Lung microvascular endothelial cell (primary cell): ENCODE measurements around the gene PYY. TPM values are rescaled to one million over a fixed set of nuclear protein-coding genes. Genes with fewer than 3 reads are reported as not detected.
A peak's percentile ranks its signal among the peaks of the same experiment; 100 is the strongest.

Experiments
- DNase-seq, 2 donors: peaks; one replicate each; pipeline versions ENCODE4 v3.0.0 to v3.0.0-alpha.2; 2010; ENCODE audit warnings: low read depth in 2 of 2
- total RNA-seq: library from RNA; depleted of rRNA; stranded (reverse); fragments of >200 nt; gene quantifications from 2 replicates; pipeline ENCODE4 v1.2.1, GENCODE V29; 2014

Gene PYY
- total RNA-seq, 1 donor from 2014 or later: not detected

DNA sequence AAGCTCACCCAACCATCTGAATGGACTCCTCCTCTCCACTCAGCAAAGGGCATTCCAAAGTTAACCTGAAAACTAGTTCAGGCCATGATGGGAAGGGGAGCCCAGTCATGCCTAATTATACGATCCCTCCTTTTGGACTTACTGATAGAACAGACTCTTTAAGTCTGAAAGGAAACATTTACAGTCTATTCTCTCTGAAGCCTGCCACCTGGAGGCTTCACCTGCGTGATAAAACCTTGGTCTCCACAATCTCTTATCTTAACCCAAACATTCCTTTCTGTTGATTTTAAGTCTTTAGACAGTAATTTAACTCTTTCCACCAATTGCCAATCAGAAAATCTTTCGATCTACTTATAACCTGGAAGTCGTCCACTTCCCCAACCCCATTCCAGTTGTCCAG, 37.4 kb downstream of the PYY start:
- DNase-seq: no peak

DNA sequence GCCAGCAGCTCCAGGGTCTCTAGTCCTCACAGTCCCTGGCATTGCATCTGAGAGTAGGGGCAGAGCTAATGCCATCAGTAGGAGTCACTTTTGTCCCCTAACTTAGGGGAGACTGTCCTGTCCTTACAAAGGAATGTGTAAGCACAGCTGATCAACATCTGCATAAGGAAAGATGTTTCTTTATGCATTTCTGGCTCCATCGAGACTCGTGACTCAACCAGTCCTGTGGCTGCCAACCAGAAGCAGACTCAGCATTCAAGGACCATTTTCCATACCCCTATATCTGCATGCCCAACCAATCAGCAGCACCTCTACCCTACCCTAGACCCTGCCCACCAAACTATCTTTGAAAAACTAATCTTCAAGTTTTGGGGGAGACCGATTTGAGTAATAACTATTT, 38.2 kb downstream of the PYY start:
- DNase-seq: no peak

DNA sequence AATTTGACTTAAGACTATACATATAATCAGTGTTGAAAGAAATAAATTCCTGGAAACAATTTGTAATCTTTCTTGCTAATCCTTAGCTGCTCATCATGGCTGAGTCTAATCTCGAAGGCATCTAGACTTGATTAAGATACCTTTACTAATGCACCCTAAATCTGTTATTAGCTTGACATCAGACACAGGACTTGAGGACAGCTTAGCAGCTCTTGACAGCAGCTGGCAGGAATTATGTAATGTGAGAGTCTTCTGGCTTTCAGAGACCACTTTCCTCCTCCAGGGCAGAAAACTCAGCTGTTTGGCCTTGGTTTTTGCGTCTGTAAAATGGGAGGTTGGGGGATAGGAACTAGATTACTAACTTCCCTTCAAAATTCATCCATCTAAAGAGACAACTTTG, 39.3 kb downstream of the PYY start:
- DNase-seq: no peak

DNA sequence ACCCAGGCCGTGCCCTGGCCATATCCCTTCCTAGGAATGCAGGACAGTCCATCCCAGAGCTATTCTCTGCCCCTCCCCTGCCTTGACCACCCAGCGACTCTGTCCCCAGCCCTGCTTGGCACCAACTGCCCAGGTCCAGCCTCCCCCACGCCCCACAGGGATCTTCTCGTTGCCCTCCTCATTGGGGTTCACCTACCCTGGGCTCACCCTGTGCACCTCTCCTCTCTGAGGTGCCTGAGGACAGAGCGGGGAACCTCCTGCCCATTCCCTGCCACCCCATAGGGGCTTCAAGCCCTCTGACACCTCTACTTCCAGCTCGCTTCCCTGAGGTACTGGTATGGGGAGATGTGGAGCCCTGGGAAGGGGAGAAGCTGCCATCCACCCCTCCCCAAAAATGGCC, 40.2 kb downstream of the PYY start:
- no peak for DNase-seq

DNA sequence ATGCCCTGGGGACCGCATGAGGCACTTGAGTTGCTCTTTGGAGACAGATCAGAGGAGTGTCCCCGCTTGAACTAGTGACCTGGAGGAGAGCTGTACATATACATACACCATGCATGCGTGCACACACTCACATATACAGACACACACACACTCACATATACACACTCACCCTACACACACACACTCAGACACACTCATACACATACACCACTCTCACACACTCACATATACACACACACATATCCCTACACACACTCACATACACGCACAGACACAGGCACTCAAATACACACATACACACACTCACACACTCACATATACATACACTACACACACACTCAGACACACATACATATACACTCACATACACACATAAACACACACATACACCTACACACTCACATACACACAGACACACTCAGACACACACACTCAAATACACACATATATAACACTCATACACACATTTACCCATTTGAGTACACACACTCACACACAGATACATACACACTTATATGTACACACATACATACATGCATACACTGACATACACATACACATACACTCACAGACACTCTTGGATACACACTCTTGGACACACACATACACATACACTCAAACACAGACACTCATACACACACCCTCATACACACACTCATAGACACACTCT, 41.0 kb downstream of the PYY start:
- DNase-seq: no peak

DNA sequence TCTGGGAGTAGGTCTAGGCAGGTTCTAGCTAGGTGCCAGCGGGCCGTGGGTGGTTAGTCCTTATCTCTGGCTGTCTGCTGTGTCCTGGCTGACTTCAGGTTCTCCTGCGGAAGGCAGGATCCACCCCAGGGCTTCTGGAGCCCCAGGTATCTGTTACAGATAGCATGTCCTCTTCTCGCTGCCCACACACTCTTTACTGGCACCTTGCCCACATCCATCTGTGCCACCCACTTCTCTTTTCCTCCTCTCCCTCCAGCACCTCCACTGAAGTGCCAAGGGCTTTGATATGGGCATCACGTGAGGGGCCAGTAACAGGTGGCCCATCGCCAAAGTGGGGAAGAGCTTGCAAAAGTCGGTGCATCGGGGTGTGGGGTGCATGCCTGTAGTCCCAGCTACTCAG, 41.8 kb downstream of the PYY start:
- DNase-seq: no peak

DNA sequence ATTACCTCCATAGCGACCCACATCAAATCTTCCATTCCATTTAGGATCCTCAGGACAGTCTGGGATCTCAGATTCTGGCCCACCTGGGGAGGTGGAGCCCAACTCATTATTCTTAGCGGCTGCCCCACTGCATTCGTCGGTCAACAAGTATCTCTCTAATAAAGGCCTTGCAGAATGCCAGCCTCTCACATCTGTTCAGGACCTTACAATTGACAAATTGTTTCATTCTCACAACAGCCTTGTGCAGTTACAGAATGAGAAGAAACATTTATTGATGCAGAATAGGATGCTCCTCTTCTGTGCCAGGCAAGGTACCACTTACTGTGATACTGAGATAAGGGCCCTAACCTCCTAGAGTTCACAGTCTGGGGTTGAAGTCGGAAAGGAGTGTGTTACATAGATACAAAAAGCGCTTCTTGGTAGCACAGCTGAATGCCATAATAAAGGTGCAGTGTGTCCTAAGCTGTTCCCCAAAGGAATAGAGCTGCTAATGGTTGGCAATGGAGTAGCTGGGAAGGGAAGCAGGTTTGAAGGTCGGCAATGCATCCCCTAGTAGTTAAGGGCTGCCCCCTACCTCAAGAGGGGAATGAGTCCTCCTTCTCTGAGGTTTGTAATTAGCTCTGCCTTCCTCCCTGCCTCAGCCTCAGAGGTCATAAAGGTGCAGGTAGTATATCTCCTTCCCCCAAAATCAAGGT, 44.1 kb downstream of the PYY start:
- DNase-seq: no peak

DNA sequence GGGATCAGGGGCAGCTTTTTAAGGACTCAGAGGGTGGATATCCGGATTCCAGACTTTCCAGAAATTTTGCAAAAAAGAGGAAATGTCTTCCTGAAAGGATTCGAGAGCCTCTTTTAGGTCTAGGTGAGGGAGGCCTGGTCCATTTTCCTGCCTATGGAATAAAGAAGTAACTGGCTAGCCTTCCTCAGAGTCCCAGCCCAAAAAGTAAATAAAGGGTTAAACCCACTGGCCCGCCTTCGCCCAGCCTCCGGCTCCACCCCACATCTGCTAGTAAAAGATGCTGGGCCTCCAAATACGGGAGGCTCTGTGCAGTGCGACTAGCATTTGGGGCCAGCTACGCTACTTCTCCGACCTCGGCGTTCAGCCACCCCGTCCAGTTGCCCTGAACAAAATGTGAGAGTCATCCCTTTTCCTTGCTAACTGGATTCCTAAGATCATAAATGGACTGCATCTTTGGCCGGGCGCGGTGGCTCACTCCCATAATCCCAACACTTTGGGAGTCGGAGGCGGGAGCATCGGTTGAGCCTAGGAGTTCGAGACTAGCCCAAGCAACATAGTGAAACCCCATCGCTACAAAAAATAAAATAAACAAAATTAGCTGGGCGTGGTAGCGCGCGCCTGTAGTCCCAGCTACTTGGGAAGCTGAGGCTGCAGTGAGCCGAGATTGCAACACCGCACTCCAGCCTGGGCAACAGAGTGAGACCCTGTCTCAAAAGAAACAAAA, 45.6 kb downstream of the PYY start:
- no peak for DNase-seq

DNA sequence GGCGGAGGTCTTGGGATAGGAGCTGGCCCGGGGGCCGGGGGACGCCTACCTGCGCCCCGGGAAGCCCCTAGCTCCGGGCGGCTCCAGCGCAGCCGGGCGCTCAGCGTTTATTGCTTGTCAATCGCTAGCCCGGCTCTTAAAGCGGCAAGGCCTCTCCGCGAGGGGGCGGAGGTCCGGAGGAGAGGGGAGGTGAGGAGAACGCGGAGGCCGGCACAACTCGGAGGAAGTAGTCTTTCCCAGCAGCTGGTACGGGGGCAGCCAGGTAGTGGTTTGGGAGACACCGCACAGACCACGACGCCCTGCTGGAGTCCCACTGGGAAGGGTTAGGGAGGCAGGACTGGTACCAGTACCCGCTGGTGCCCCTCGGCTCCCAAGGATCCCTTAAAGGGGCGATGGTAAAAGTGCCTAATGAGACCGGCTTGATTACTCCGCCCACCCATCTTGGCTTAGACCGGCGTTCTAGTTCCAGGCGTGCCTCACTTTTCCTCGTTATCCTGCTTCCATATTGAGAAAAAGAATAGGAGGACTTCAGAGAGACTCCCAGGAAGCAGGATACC, 46.2 kb downstream of the PYY start, which contains the start of gene MPP2:
MPP2 (minus strand) TSS at position 112 of the 557 bp plus-strand sequence. CDS start 3,076 bp downstream, outside the sequence.
- DNase-seq: peak; percentile 8 to 19

DNA sequence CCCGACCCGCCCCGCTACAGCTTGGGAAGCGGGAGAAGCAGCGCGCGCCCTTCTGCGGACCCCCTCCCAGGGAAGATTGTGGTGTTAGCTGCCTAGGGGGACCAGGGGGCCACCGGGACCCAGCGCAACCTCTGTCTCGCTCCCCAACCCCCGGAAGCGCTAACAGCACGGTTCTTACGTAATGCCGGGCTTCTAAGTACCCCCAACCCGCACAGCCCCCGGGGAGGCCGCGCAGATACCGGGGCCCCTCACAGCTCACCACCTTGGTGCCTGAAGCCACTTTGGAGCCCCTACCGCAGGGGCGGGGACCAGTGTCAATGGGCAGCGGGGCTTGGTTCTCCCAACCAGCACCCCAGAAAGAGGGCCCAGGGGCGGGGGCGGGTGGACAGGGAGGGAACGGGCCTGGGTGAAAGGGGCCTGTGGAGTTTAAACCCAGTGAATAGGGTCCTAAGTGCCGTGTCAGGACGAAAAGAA, 46.8 kb downstream of the PYY start:
- no peak for DNase-seq

DNA sequence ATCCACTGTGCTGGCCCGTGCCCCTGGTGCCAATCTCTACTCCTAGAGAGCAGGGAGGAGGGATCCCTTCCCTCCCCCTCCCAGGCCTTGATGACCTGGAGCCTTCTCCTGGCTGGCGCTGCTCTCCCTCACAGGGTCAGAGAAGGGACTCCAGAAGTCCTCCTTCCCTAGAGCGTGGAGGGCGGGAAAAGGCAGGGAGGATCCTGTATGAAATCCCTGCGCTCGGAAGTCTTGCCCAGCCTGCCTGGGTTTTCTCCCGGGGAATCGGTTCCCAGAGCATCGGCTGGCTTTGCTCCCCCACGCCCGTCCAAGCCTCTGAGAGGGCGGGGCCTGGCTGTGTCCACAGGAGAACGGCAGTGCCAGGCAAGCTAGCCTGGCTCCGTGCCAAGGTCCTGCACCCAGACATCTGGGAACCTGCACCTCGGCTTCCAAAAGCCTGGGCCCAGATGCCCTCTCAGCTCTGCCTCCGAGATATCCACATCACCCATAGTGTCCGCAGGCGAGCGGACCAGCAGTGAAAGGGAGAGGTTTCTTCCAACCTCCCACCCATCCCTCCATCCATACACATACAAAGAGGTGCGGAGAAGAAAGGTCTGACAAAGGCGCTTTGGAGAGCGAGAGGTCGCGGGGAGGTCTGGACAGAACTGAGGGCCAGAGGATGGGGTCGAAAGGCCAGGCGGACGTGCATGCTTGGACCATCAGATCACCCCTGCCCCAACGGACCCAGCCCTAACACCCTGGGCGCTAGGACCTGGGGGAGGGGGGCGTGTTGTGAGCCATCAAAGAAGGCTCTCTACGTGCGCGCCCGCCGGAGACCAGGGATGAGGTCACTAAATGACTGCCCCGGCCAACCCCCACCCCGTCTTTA, 47.5 kb downstream of the PYY start:
- no peak for DNase-seq

DNA sequence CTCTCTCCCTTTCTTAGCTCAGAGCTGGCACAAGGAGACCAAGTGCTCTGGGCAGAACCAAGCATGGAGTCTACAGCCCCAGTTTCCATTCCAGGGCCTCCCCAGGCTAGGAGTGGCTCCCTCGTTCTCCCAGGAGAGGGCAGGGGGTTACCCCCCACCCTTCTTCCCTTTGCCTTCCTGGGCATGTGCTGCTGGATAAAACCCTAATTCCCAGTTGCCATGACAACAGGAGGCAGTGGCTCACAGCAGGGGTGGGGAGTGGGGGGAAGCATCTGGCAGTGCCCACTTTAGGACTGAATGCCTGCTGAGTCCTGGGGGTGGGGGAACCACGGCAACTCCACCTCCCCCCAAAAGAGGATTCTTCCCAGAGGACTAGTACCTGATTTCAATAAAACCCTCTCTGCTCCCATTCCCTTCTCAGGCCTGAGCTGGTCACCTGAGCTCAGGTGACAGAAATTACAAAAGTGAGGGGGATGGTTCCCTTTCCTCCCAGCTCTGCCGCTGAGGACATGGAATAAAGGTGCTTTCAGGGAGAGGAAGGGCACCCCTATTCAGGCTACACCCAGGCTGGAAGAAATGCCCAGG, 48.2 kb downstream of the PYY start:
- no peak for DNase-seq

Other genes starting within 250 kb of the PYY start
- gene SOST, start 195.1 kb downstream of the PYY start, total RNA-seq: not detected in 2 replicates
- gene DUSP3, start 175.0 kb downstream of the PYY start, total RNA-seq: 41.6 and 76.2 TPM in 2 replicates
- gene CFAP97D1, start 173.5 kb downstream of the PYY start, total RNA-seq: not detected in 2 replicates
- gene MPP3, start 120.8 kb downstream of the PYY start, total RNA-seq: 0.60 and 0.87 TPM in 2 replicates
- gene CD300LG, start 106.8 kb downstream of the PYY start, total RNA-seq: under 0.01 TPM in 1 of 2 replicates, not detected in the other
- under 0.01 TPM in 2 replicates for gene MPP2, start 46.4 kb downstream of the PYY start, total RNA-seq
- gene PPY, start 11.5 kb downstream of the PYY start, total RNA-seq: not detected in 2 replicates
- 2.0 and 5.0 TPM in 2 replicates for gene NAGS, start 50.7 kb upstream of the PYY start, total RNA-seq
- 65.2 and 77.2 TPM in 2 replicates for gene TMEM101, start 61.0 kb upstream of the PYY start, total RNA-seq
- 18.7 and 20.9 TPM in 2 replicates for gene LSM12, start 112.7 kb upstream of the PYY start, total RNA-seq
- gene G6PC3, start 116.8 kb upstream of the PYY start, total RNA-seq: 24.6 and 25.2 TPM in 2 replicates
- 28.2 and 32.9 TPM in 2 replicates for gene HDAC5, start 169.7 kb upstream of the PYY start, total RNA-seq
- gene HROB, start 188.0 kb upstream of the PYY start, total RNA-seq: 0.99 and 1.5 TPM in 2 replicates
- gene ASB16, start 216.8 kb upstream of the PYY start, total RNA-seq: not detected in 2 replicates
- gene TMUB2, start 233.0 kb upstream of the PYY start, total RNA-seq: 23.5 and 39.9 TPM in 2 replicates
- 26.8 and 41.7 TPM in 2 replicates for gene ATXN7L3, start 245.9 kb upstream of the PYY start, total RNA-seq